H1 (cell line): ENCODE results near the gene MPHOSPH8.

Experiments used
- CHD2 ChIP-seq: IDR thresholded peaks from 2 replicates; pipeline ENCODE4 v1.6.1; 2012; ENCODE audit warnings: low read length, improper control_type of control experiment
- EP300 ChIP-seq, 2 experiments: IDR thresholded peaks; 1 replicate in 1 of 2; 2 replicates in 1 of 2; pipeline ENCODE4 v1.6.1; 2011 to 2012; ENCODE audit warnings: low read depth in 2 of 2, low read length in 2 of 2, mild to moderate bottlenecking in 2 of 2, borderline replicate concordance in 1 of 2, inconsistent platforms in 1 of 2, moderate library complexity in 1 of 2
- HDAC6 ChIP-seq: IDR thresholded peaks from one replicate; pipeline ENCODE4 v1.7.1; 2012; ENCODE audit warnings: low read depth, mild to moderate bottlenecking, inconsistent platforms, low read length, moderate library complexity
- SP4 ChIP-seq: IDR thresholded peaks from 2 replicates; pipeline ENCODE4 v1.6.1; 2012; ENCODE audit warnings: low read length, inconsistent platforms
- TF ChIP-seq, protein P1 (sequence below), 3 experiments: IDR thresholded peaks; 1 replicate in 2 of 3; 2 replicates in 1 of 3; pipeline versions ENCODE4 v1.5.1 to v1.6.1; 2011; ENCODE audit warnings: low read length in 3 of 3, mild to moderate bottlenecking in 3 of 3, inconsistent platforms in 2 of 3, low read depth in 1 of 3, moderate library complexity in 1 of 3; ENCODE audit not compliant: insufficient read depth in 1 of 3; ENCODE audit errors: control extremely low read depth in 1 of 3
- TF ChIP-seq, protein P2 (sequence below): IDR thresholded peaks from 2 replicates; pipeline ENCODE4 v1.6.1; 2011; ENCODE audit warnings: low read depth, mild to moderate bottlenecking, low read length; ENCODE audit not compliant: insufficient read depth

DNA sequence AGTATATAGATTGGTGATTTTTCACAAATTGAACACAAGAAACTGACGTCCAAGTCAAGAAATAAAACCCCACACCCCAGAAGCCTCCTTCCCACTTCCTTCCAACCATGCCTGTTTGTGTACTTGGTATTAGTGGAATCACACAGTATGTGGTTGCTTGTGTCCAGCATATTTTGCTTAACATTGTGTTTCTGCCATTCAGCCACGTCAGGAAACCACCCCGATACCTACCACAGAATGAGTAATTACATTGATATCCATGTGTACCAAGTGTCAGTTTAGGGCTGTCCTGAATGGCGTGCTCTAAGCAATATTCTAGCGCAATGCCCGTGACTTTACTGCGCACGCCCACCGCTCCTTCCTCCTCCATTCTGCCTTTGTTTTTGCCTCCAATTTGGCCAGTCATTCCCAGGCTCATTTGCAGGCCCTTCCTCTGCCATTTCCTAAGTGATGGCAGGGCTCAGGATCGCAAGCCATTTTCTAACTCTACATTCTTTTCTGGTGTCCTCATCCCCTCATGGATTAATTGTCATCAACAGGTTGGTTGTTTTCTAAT lies 25.9 kb upstream of the MPHOSPH8 start:
- TF ChIP-seq CHD2: no peak
- TF ChIP-seq, protein P1, sequence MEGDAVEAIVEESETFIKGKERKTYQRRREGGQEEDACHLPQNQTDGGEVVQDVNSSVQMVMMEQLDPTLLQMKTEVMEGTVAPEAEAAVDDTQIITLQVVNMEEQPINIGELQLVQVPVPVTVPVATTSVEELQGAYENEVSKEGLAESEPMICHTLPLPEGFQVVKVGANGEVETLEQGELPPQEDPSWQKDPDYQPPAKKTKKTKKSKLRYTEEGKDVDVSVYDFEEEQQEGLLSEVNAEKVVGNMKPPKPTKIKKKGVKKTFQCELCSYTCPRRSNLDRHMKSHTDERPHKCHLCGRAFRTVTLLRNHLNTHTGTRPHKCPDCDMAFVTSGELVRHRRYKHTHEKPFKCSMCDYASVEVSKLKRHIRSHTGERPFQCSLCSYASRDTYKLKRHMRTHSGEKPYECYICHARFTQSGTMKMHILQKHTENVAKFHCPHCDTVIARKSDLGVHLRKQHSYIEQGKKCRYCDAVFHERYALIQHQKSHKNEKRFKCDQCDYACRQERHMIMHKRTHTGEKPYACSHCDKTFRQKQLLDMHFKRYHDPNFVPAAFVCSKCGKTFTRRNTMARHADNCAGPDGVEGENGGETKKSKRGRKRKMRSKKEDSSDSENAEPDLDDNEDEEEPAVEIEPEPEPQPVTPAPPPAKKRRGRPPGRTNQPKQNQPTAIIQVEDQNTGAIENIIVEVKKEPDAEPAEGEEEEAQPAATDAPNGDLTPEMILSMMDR (IDR thresholded peaks at IDR 0.05; ENCODE audit: control extremely low read depth in 1 of 3, insufficient read depth in 1 of 3, low read depth in 1 of 3, low read length in 3 of 3): no peak
- TF ChIP-seq, protein P2, sequence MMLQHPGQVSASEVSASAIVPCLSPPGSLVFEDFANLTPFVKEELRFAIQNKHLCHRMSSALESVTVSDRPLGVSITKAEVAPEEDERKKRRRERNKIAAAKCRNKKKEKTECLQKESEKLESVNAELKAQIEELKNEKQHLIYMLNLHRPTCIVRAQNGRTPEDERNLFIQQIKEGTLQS: no peak
- TF ChIP-seq EP300 (IDR thresholded peaks at IDR 0.05; ENCODE audit: borderline replicate concordance in 1 of 2, low read depth in 2 of 2, low read length in 2 of 2): no peak
- no peak for TF ChIP-seq HDAC6
- TF ChIP-seq SP4: no peak
